OCI-LY3 (cell line): ENCODE data around the gene VASH1.

Experiments
- CTCF ChIP-seq: fragments of 200-600, 300-600 bp; sonication (generic); IDR thresholded peaks from 2 replicates; pipeline ENCODE4 v1.5.1; 2014; ENCODE audit warnings: antibody characterized with exemption, low read length, low read depth
- EZH2phosphoT487 ChIP-seq: fragments of 200-600 bp; shearing (Covaris generic); IDR thresholded peaks from 2 replicates; pipeline ENCODE4 v1.6.1; 2018; ENCODE audit warnings: antibody characterized with exemption, mixed run types, low read depth

GRCh38 chr14:76782885-76783566 is 21.8 kb downstream of the VASH1 start:
- TF ChIP-seq CTCF (no peak), EZH2phosphoT487 (no peak)
